ENCODE measurements around the gene ASB10.

ASB10 gene, protein sequence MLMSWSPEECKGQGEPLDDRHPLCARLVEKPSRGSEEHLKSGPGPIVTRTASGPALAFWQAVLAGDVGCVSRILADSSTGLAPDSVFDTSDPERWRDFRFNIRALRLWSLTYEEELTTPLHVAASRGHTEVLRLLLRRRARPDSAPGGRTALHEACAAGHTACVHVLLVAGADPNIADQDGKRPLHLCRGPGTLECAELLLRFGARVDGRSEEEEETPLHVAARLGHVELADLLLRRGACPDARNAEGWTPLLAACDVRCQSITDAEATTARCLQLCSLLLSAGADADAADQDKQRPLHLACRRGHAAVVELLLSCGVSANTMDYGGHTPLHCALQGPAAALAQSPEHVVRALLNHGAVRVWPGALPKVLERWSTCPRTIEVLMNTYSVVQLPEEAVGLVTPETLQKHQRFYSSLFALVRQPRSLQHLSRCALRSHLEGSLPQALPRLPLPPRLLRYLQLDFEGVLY

DNA sequence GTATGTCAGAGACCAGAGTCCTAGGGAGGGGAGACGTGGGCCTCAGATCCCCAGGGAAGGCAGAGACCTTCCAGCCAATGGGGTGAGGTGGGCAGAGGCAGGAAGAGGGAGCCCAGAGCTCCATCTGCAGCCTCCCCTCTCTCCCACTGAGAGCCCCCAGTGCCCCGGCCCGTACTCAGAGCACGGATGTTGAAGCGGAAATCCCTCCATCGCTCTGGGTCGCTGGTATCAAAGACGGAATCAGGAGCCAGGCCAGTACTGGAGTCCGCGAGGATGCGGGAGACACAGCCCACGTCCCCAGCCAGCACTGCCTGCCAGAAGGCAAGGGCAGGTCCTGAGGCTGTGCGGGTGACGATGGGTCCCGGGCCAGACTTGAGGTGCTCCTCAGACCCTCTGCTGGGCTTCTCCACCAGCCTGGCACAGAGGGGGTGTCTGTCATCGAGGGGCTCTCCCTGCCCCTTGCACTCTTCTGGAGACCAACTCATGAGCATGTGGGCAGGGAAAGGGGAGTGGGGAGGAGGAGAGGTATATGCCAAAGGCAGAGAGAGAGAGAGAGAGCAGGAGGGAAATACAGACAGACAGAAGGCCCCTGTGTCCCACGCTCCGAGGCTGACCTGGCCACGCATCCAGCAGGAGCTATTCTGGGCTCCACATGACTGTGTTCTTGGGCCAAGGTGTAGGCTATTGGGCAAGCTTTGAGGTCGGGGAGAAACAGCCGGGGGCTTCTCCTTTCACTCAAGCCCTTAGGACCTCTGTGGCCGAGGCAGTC lies at the start of gene ASB10:
ASB10 (minus strand) TSS at position 611 of the 769 bp plus-strand sequence; CDS start at position 491, 120 bp downstream.
- no peak for DNase-seq

DNA sequence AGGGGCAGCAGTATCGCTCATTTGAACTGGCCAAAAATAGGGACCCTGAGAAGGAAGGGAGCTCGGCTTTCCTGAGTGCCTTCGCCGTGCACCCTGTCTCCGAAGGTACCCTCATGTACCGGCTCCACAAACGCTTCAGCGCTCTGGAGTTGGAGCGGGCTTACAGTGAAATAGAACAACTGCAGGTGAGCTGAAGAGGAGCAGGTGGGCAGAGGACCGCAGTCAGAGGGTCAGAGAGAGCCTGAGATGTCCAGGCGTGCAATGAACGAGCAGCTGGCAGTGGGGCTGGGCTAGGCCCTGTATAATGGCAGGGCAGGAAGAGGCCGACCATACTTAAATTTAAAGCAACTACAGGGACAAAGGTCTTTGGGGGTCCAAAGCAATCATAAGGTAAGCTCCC lies 49.4 kb upstream of the ASB10 start:
- no peak for DNase-seq

DNA sequence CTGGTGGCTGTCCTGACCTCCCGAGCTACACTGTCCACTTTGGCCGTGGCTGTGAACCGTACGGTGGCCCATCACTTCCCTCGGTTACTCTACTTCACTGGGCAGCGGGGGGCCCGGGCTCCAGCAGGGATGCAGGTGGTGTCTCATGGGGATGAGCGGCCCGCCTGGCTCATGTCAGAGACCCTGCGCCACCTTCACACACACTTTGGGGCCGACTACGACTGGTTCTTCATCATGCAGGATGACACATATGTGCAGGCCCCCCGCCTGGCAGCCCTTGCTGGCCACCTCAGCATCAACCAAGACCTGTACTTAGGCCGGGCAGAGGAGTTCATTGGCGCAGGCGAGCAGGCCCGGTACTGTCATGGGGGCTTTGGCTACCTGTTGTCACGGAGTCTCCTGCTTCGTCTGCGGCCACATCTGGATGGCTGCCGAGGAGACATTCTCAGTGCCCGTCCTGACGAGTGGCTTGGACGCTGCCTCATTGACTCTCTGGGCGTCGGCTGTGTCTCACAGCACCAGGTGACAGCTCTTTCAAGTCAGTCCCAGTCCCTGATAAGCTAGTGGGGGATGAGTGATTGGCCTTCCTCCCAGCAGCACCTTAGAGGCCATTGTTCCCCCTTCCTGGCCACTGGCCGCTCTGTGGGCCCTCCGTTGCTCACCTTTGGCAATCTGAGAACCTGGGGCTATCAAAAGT lies 48.2 kb upstream of the ASB10 start:
- DNase-seq: no peak

DNA sequence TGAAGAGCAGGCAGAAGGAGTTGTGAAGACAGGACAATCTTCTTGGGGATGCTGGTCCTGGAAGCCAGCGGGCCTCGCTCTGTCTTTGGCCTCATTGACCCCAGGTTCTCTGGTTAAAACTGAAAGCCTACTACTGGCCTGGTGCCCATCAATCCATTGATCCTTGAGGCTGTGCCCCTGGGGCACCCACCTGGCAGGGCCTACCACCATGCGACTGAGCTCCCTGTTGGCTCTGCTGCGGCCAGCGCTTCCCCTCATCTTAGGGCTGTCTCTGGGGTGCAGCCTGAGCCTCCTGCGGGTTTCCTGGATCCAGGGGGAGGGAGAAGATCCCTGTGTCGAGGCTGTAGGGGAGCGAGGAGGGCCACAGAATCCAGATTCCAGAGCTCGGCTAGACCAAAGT lies 46.8 kb upstream of the ASB10 start:
- no peak for DNase-seq

DNA sequence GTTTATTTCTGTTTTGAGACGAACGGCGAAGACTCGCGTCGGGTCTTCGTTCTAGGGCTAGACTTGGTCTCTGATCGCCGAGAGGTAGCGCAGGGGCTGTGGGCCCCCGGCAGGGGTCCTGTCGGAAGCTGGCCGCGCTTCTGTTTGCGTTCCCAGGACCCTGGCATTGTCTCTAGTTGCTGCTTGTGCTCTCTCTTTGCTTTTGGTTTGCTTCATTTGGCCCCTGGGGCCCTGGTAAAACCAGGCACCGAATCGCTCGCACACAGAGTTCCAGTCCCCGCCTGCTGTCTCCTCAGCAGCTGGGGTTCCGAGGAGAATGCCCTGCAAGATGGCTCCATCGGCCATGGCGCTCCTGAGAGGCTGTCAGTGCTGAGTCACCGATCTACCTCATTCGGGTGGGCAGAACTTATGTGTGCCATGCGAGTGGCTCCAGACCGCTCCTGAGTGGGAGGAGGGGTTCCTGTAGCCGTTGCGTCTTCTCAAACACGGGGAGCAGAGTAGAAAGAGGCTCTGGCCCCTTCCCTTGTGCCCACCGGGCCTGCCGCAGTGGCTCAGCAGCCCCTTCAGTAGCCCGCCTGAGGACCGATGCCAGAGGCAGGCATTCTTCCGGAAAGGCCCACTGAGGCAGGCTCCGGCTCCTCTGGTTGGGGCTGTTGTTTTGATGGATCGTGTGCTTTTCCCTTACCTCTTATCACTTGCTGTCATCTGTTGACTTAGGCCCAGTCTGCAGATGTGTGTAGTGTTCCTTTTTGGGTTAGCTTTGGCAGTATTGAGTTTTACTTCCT lies 46.1 kb upstream of the ASB10 start:
- peak in 19 of 51 donors; percentile 16 to 79 (median 45) for DNase-seq

DNA sequence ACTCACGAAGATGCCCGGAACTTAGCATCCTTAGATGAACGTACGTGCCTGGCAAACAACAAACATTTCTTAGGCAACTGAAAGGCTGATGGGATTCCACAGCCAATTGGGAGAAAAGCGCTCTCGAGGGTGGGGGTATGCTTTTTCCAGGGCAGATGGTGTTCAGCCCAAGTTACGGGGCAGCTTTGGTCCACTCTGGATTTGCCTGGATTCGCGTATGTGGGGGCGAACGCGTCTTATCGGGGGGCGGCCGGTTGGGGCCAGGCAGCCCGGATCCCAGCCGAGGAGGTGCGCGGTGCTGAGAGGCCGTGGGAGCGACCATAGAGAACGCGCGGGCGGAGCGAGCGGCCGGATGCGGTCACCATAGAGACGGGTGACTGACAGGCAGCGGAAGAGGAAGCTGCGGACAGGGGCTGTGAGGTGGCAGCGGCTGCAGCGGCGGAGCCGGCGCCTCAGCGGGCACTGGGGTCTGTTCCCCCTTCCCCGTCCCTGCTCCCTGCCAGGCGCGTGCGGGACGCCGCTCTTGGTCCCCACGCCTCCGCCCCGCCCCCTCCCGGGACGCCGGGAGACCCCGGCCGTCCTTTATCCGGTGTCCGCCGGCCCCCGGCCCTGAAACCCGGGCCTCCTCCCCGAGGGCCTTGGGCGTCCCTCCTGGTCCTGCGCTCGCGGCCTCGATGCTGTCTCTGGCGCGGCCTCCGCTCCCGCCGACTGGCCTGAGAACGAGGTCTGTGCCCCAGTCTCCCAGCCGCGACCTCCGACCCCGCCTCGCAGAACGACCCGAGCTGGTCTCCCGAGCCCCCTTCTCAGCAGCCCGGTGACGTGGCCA lies 45.3 kb upstream of the ASB10 start, which contains the start of gene CHPF2:
CHPF2 (plus strand) TSS at position 393 of the 826 bp plus-strand sequence. CDS start 1,529 bp downstream, outside the sequence.
- peak; percentile 42 to 94 (median 84) for DNase-seq

DNA sequence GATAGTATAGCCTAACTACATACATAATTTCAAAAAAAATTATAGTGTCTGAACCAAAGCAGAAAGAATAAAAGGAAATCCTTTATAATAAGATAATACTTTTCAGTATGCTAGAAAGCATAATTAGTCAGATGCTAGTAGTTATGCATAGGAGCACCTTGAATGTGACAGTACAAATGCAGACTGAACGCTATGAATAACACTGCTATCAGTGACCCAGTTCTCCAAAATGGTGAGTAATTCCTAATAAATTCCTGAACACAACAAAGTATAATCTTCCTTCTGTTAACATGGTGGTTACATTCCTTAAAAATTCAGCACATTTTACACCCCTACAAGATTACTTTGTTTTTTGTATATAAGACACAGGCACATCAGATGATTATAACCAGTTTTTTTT lies 44.0 kb upstream of the ASB10 start:
- DNase-seq: no peak

DNA sequence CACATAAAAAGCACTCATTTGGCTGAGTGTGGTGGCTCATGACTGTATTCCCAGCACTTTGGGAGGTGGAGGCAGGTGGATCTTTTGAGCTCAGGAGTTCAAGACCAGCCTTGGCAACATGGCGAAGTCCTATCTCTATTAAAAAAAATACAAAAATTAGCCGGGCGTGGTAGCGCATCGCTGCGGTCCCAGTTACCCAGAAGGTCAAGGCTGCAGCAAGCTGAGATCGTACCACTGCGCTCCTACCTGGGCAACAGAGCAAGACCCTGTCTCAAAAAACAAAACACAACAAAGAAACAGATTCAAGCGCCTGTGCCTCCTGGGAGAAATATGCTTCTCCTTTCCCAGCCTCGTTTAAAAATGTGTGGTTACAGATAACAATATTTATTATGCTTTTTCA lies 42.2 kb upstream of the ASB10 start:
- no peak for DNase-seq

DNA sequence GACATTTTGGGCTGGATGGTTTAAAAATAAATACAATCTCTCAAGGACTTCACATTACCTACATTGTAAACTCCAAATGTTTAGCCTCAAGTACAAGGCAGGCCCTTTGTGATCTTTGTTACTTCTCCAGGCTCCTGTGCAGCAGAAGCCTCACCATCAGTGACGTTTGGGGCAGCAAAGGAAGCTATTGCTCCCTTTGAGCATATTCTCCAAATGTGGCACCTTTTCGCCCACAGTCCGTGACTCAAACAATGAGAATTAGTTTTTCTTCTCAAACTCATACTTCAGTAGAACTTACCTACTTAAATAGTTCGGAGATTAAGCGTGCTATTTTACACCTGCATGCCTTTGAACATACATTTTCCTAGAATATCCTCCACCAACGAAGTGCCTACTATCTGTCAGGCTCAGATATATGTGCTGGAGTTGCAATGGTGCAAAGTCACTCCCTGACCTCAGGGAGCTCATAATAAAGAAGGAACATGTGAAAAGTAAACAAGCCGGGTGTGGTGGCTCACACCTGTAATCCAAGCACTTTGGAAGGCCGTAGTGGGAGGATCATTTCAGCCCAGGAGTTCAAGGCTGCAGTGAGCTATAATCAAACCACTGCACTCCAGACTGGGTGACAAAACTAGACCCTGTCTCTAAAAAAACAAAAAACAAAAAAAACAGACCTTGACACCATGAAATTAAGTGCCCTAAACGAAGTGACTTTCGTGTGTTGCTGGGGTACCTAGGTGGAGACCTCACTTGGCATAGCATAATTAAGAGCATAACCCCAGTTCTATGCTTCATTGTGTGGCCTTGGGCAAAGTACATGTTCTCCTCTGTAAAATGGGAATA lies 41.2 kb upstream of the ASB10 start:
- no peak for DNase-seq

DNA sequence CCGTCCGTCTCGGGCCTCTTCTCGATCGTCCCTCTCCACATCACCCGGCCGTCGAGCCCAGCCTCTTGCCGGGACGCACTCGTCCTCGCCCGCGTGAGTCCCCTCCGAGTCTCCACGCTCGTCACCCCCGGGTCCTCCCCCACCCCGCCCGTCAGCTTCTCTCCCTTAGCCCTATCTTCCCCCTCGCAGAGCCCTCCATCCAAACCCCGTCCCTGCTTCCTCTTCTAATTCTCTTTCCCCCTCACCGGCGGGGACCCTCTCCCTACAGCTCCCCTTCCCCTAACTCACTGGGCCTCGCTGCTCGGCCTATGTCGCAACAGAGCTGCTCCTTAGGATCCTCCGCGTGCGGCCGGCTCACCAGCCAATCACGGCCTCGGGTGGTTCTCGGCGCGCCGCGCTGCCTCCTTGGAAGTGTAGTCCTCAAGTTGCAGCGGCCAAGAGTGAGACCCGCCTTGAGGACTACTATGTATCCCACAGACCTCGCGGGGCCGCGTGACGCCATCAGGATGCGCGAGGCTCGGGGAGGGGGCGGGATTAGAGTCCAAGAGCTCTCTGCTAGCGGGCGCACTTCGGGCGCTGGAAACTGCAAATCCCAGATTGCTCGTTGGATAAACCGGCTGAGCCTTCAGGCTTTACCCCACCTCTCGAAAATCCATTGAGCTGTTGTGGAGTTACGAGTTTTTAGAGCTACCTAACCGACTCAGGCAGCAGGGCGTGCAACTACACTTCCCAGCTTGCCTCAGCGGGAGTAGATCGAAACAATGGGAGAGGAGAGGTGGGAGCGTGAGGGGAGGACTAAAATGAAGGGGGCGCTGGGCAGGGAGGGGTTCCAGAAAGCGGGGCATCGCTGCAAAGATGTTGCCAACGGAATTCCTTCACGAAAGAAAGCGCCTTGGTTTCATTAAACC lies 40.1 kb upstream of the ASB10 start, which contains the start of gene ABCF2:
ABCF2 (minus strand) TSS at position 331 of the 908 bp plus-strand sequence. CDS start 747 bp downstream, outside the sequence.
- DNase-seq: peak; percentile 90 to 100 (median 98)

DNA sequence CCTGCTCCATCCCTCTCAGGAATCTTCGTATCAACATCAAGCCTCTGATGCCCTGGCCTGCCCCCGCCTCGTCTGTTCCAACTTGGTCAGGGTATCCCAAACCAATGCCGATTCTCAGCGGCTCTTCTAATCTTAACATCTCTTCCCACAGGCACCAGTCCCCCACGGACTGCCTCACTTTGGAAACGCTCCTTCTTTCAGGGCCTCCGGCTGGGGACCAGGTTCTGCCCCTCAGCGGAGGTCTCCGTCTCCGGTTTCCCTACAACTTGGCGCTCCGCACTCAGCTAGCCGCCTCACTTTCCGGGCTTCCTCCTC lies 39.5 kb upstream of the ASB10 start:
- no peak for DNase-seq

DNA sequence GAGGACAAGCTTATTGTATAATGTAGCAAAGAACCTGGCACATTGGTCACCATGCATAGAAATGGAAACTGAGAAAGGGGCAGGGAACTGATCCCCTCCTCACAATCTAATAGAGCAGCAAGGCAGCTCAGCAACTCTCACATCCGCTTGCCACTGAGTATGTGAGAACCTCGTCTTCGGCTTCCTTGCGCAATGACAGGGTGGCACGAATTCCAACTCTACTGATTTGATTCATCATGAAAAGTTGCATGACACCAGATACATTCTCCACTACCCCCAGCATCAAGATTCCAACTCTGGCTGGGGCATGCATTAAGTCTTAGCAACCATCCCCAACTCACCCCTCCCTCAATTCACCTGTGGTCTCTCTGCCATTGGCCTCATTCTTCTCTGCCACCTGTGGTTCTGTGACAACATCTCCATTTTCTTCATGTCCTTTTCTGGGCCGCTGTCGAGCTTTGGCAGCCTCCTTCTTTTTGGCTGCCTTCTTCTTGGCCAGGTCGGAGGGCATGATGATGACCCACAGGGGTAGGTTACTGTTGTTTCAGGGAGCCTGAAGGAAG lies 39.0 kb upstream of the ASB10 start:
- no peak for DNase-seq

DNA sequence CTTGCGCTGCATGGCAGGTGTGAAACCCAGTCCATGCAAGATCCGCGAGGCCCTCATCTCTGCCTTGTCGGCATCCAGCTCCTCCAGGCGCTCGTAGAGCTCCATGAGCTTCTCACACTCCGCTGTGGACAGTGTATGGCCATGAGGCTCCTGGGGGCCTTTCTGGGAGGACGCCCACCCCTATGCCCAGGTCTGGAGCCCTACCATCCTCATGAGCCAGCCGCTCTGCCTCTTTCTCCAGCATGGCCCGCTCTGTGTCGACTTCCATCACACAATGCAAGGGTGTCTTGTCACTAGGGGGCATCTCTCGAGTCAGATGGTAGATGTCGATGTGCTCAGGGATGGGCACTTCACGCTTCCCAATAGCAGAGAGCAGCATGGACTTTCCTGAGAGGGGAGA lies 36.7 kb upstream of the ASB10 start:
- no peak for DNase-seq

DNA sequence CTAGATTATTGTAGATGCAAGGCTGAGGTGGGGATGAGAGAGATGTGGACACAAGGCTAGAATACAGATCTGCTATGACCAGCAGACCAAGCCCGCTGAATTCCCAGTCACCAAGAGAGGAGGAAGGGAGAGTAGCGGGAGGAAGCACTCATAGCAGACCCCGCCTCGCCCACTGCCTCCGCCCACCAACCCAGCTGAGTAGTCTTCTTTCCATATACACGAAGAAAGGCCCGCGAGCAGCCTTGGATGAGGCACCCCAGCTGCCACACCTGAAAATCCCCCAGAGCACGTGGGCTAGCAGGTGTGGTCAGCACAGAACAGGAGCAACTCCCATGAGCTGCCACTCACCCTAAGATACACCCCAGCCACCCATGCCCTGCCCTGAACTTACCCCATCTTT lies 31.1 kb upstream of the ASB10 start:
- no peak for DNase-seq

DNA sequence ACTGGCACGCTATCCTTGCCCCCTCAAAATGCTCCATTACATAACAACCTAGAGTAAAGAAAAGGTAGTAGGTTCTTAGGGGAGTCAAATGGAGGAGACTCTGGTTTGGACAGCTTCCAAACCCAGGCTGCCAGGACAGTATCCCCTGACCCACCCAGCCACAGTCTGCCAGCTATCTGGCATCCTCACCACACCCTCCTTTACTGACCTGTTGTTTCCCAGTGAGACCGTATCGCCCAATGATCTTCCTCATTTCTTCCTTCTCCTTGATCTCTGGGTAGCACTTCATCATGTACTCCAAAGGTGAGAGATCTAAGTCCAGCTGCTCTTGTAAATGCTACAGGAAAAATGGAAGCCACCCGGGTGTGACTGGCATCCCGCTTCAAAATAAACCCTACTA lies 28.3 kb upstream of the ASB10 start:
- DNase-seq: no peak

DNA sequence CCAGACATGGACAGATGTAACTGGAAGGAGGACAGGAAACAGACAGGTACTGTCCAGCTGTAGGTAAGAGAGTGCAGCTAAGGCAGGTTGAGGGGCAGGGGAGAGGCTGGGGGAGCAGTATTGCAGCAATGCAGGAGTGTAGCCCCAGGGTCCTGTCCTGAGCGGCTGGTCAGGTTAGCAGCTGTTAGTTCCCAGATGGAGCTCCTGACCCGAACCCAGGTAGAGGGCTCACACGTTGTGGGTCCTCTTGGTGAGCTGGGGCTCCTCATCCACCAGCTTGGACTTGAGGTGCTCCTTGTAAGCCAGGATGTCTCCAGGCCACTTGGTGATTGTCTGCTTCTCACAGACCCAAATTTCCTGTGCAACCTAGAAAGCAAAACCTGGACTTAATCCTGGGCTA lies 26.8 kb upstream of the ASB10 start:
- no peak for DNase-seq

DNA sequence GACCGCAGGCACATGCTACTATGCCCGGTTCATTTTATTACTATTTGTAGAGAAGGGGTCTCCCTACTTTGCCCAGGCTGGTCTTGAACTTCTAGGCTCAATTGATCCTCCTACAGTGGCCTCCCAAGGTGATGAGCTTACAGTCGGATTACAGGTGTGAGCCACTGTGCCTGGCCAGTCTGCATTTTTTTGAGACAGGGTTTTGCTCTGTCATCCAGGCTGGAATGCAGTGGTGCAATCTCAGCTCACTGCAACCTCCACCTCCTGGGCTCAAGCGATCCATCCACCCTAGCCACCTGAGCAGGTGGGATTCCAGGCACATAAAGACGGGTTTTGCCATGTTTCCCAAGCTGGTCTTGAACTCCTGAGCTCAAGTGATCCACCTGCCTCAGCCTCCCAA lies 25.6 kb upstream of the ASB10 start:
- DNase-seq: no peak
